Fibroblast of lung (primary cell): ENCODE results near the gene CFAP52.

Experiments used
- CTCF ChIP-seq, 2 donors: IDR thresholded peaks in 1 of 2; conservative IDR thresholded peaks in 1 of 2; 1 replicate in 1 of 2; 2 replicates in 1 of 2; pipeline ENCODE4 v1.5.1; 2011 to 2012; ENCODE audit warnings: low read length in 2 of 2, control low read depth in 1 of 2, inconsistent platforms in 1 of 2, low read depth in 1 of 2, mild to moderate bottlenecking in 1 of 2
- EZH2 ChIP-seq: IDR thresholded peaks from 2 replicates; pipeline ENCODE4 v1.5.1; 2012; ENCODE audit warnings: low read length, control low read depth, mild to moderate bottlenecking; ENCODE audit errors: missing control alignments

GRCh38 chr17:9676820-9677310 is 100.4 kb downstream of the CFAP52 start:
- TF ChIP-seq CTCF (conservative IDR thresholded peaks at IDR 0.05 in 1 of 2, IDR thresholded peaks at IDR 0.05 in 1 of 2; ENCODE audit: low read depth in 1 of 2, low read length in 2 of 2): no peak
- no peak for TF ChIP-seq EZH2
